Activated CD4-positive, alpha-beta memory T cell treated with anti-CD3 and anti-CD28 coated beads, Interleukin-2, amount 10 ng/mL, durations not matched to agents 7 days and 5 days (primary cell): Measurements from ENCODE around the gene PLA2G4D. TPM values are rescaled to one million over a fixed set of nuclear protein-coding genes. Genes with fewer than 3 reads are reported as not detected.

Experiments used
- CTCF ChIA-PET: fragments of 350-600 bp; sonication (Branson Sonifier 250); formaldehyde crosslinking; loops from one replicate; lab custom pipeline; 2021; ENCODE audit warnings: antibody characterized with exemption, inconsistent platforms; lab: Charles Lee
- POLR2A ChIA-PET: fragments of 350-600 bp; sonication (Branson Sonifier 250); formaldehyde crosslinking; loops from one replicate; lab custom pipeline; 2021; ENCODE audit warnings: antibody characterized with exemption; lab: Charles Lee
- DNase-seq: peaks from one replicate; pipeline ENCODE4 v3.0.0-alpha.2; 2020
- H3K27ac Mint-ChIP-seq: one replicate; pipeline ENCODE4 v1.8.0; 2021; ENCODE audit warnings: mild to moderate bottlenecking, mixed read lengths
- H3K27me3 Mint-ChIP-seq: one replicate; pipeline ENCODE4 v1.8.0; 2021; ENCODE audit warnings: mixed read lengths
- H3K36me3 Mint-ChIP-seq: one replicate; pipeline ENCODE4 v1.8.0; 2021; ENCODE audit warnings: low read depth, mixed read lengths
- H3K4me1 Mint-ChIP-seq: one replicate; pipeline ENCODE4 v1.8.0; 2021; ENCODE audit warnings: mixed read lengths
- H3K4me3 Mint-ChIP-seq: one replicate; pipeline ENCODE4 v1.8.0; 2021; ENCODE audit warnings: mild to moderate bottlenecking, mixed read lengths
- H3K9me3 Mint-ChIP-seq: one replicate; pipeline ENCODE4 v1.8.0; 2021; ENCODE audit warnings: mixed read lengths
- total RNA-seq, 2 experiments: library from RNA; stranded (reverse); gene quantifications; one replicate each; pipeline ENCODE4 v1.2.3, GENCODE V29; 2021

The PLA2G4D gene
- total RNA-seq, 2 experiments from 2014 or later = not detected

GRCh38 chr15:42072141-42072685 lies 22.1 kb downstream of the PLA2G4D start:
- Mint-ChIP-seq H3K27me3 (peaks cover 4% of the 10 kb centered on the region), H3K36me3 (no peaks in the 10 kb centered on the region), H3K4me3 (no peak overlapping the region), H3K4me1 (no peaks in the 10 kb centered on the region), H3K27ac (no peak overlapping the region), H3K9me3 (peaks cover 3% of the 10 kb centered on the region)
- ChIA-PET CTCF (interaction anchor here (1.1 to 1.9 kb wide), 2 partner anchors 12 to 13 kb away, joined by 4 to 7 read pairs; no protein-coding TSS in a partner anchor), POLR2A (no interaction called here)
- no peak for DNase-seq

GRCh38 chr15:42071717-42072116 lies 22.6 kb downstream of the PLA2G4D start:
- ChIA-PET POLR2A (no interaction called here), CTCF (interaction anchor here (1.9 kb wide), 1 partner anchor 13 kb away, joined by 7 read pairs; no protein-coding TSS in a partner anchor)
- no peak for DNase-seq
- Mint-ChIP-seq H3K36me3 (no peaks in the 10 kb centered on the region), H3K4me1 (no peaks in the 10 kb centered on the region), H3K27ac (no peak overlapping the region), H3K9me3 (peaks cover 3% of the 10 kb centered on the region), H3K27me3 (peaks cover 5% of the 10 kb centered on the region), H3K4me3 (no peak overlapping the region)

- Mint-ChIP-seq H3K36me3 (no peaks in the 10 kb centered on the region), H3K4me3 (no peak overlapping the region)
- POLR2A ChIA-PET = no interaction called here
Measured at GRCh38 chr15:42070976-42071350, 23.4 kb downstream of the PLA2G4D start.

GRCh38 chr15:42070279-42070975 lies 23.9 kb downstream of the PLA2G4D start:
- DNase-seq = no peak
- ChIA-PET POLR2A (no interaction called here), CTCF (no interaction called here)
- H3K4me1 Mint-ChIP-seq = peaks cover 1% of the 10 kb centered on the region
- H3K27me3 Mint-ChIP-seq = peaks cover 13% of the 10 kb centered on the region
- no peak overlapping the region for H3K27ac Mint-ChIP-seq
- H3K4me3 Mint-ChIP-seq = no peak overlapping the region
- H3K9me3 Mint-ChIP-seq = peaks cover 3% of the 10 kb centered on the region
- H3K36me3 Mint-ChIP-seq = no peaks in the 10 kb centered on the region

More at GRCh38 chr15:42070976-42071350, 23.4 kb downstream of the PLA2G4D start:
- H3K27me3 Mint-ChIP-seq = peaks cover 11% of the 10 kb centered on the region
- peaks cover 1% of the 10 kb centered on the region for H3K4me1 Mint-ChIP-seq
- DNase-seq = no peak
- CTCF ChIA-PET = no interaction called here
- H3K9me3 Mint-ChIP-seq = peaks cover 3% of the 10 kb centered on the region
- no peak overlapping the region for H3K27ac Mint-ChIP-seq

- H3K27me3 Mint-ChIP-seq = peaks cover 13% of the 10 kb centered on the region
- H3K9me3 Mint-ChIP-seq = peaks cover 3% of the 10 kb centered on the region
- no peaks in the 10 kb centered on the region for H3K36me3 Mint-ChIP-seq
- H3K4me3 Mint-ChIP-seq = no peak overlapping the region
- no peak overlapping the region for H3K27ac Mint-ChIP-seq
- POLR2A ChIA-PET = no interaction called here
- DNase-seq = no peak
- CTCF ChIA-PET = no interaction called here
- peaks cover 1% of the 10 kb centered on the region for H3K4me1 Mint-ChIP-seq
Measured at GRCh38 chr15:42069496-42070278, 24.7 kb downstream of the PLA2G4D start.

- H3K4me1 Mint-ChIP-seq = peaks cover 1% of the 10 kb centered on the region
- POLR2A ChIA-PET = no interaction called here
- peaks cover 3% of the 10 kb centered on the region for H3K9me3 Mint-ChIP-seq
Measured at GRCh38 chr15:42069025-42069424, 25.3 kb downstream of the PLA2G4D start.

GRCh38 chr15:42068601-42069000 lies 25.8 kb downstream of the PLA2G4D start:
- Mint-ChIP-seq H3K4me1 (peaks cover 1% of the 10 kb centered on the region), H3K27ac (no peak overlapping the region), H3K4me3 (no peak overlapping the region), H3K27me3 (peaks cover 15% of the 10 kb centered on the region), H3K36me3 (no peaks in the 10 kb centered on the region), H3K9me3 (peaks cover 3% of the 10 kb centered on the region)
- POLR2A ChIA-PET = no interaction called here
- DNase-seq = no peak
- CTCF ChIA-PET = interaction anchor here (1.8 kb wide), 1 partner anchor 69 kb away, joined by 4 read pairs; no protein-coding TSS in a partner anchor

More at GRCh38 chr15:42069025-42069424, 25.3 kb downstream of the PLA2G4D start:
- CTCF ChIA-PET = no interaction called here
- H3K4me3 Mint-ChIP-seq = no peak overlapping the region
- peaks cover 15% of the 10 kb centered on the region for H3K27me3 Mint-ChIP-seq
- no peak for DNase-seq
- H3K27ac Mint-ChIP-seq = no peak overlapping the region
- no peaks in the 10 kb centered on the region for H3K36me3 Mint-ChIP-seq

GRCh38 chr15:42066764-42067415 lies 27.5 kb downstream of the PLA2G4D start:
- Mint-ChIP-seq H3K4me3 (no peak overlapping the region), H3K27ac (no peak overlapping the region), H3K4me1 (peaks cover 1% of the 10 kb centered on the region)

GRCh38 chr15:42065468-42065867 lies 28.9 kb downstream of the PLA2G4D start:
- no peak overlapping the region for H3K4me3 Mint-ChIP-seq
- POLR2A ChIA-PET = no interaction called here
- peaks cover 20% of the 10 kb centered on the region for H3K27me3 Mint-ChIP-seq
- H3K9me3 Mint-ChIP-seq = peaks cover 3% of the 10 kb centered on the region
- peaks cover 3% of the 10 kb centered on the region for H3K4me1 Mint-ChIP-seq
- CTCF ChIA-PET = interaction anchor here (1.0 to 3.4 kb wide), 4 partner anchors 18 to 291 kb away, joined by 3 to 11 read pairs (median 4); partner anchors contain the start of gene MAPKBP1
- no peak overlapping the region for H3K27ac Mint-ChIP-seq
- no peaks in the 10 kb centered on the region for H3K36me3 Mint-ChIP-seq
- DNase-seq = no peak

More at GRCh38 chr15:42066764-42067415, 27.5 kb downstream of the PLA2G4D start:
- no peaks in the 10 kb centered on the region for H3K36me3 Mint-ChIP-seq
- ChIA-PET POLR2A (no interaction called here), CTCF (interaction anchor here (1.0 to 3.4 kb wide), 5 partner anchors 10 to 71 kb away, joined by 3 to 11 read pairs (median 4); no protein-coding TSS in a partner anchor)
- H3K9me3 Mint-ChIP-seq = peaks cover 3% of the 10 kb centered on the region
- peaks cover 20% of the 10 kb centered on the region for H3K27me3 Mint-ChIP-seq
- DNase-seq = no peak

- no peaks in the 10 kb centered on the region for H3K36me3 Mint-ChIP-seq
- H3K27me3 Mint-ChIP-seq = peaks cover 20% of the 10 kb centered on the region
- DNase-seq = no peak
- ChIA-PET POLR2A (no interaction called here), CTCF (interaction anchor here (1.3 to 3.4 kb wide), 4 partner anchors 19 to 291 kb away, joined by 3 to 11 read pairs (median 8); partner anchors contain the start of gene MAPKBP1)
- H3K4me1 Mint-ChIP-seq = peaks cover 7% of the 10 kb centered on the region
- no peak overlapping the region for H3K27ac Mint-ChIP-seq
- H3K4me3 Mint-ChIP-seq = no peak overlapping the region
- peaks cover 3% of the 10 kb centered on the region for H3K9me3 Mint-ChIP-seq
Measured at GRCh38 chr15:42065033-42065432, 29.3 kb downstream of the PLA2G4D start.

- DNase-seq = no peak
- Mint-ChIP-seq H3K4me1 (peaks cover 11% of the 10 kb centered on the region), H3K4me3 (no peak overlapping the region), H3K36me3 (no peaks in the 10 kb centered on the region), H3K27ac (no peak overlapping the region), H3K27me3 (peaks cover 23% of the 10 kb centered on the region), H3K9me3 (peaks cover 3% of the 10 kb centered on the region)
- CTCF ChIA-PET = interaction anchor here (1.3 to 3.4 kb wide), 3 partner anchors 20 to 290 kb away, joined by 3 to 11 read pairs (median 11); partner anchors contain the start of gene MAPKBP1
- POLR2A ChIA-PET = no interaction called here
Measured at GRCh38 chr15:42064271-42064670, 30.1 kb downstream of the PLA2G4D start.

GRCh38 chr15:42063122-42063848 lies 31.1 kb downstream of the PLA2G4D start:
- H3K9me3 Mint-ChIP-seq = peaks cover 3% of the 10 kb centered on the region
- H3K4me1 Mint-ChIP-seq = peaks cover 11% of the 10 kb centered on the region
- DNase-seq = no peak
- POLR2A ChIA-PET = no interaction called here
- H3K36me3 Mint-ChIP-seq = no peaks in the 10 kb centered on the region
- no peak overlapping the region for H3K4me3 Mint-ChIP-seq
- CTCF ChIA-PET = interaction anchor here (1.0 to 2.8 kb wide), 5 partner anchors 11 to 75 kb away, joined by 3 to 11 read pairs (median 4); no protein-coding TSS in a partner anchor
- H3K27ac Mint-ChIP-seq = no peak overlapping the region
- peaks cover 28% of the 10 kb centered on the region for H3K27me3 Mint-ChIP-seq
